ENCODE results near the gene ACLY. TPM values are rescaled to one million over a fixed set of nuclear protein-coding genes. Genes with fewer than 3 reads are reported as not detected.

The ACLY gene
- total RNA-seq, 1 experiment from 2014 or later, result 350 TPM

- H3K36me3 Mint-ChIP-seq, result peaks cover 73% of the 10 kb centered on the region
Observed at GRCh38 chr17:41869426-41869825, 49.3 kb downstream of the ACLY start.

GRCh38 chr17:41868568-41868967, 50.2 kb downstream of the ACLY start:
- H3K27me3 Mint-ChIP-seq (ENCODE audit: low read depth), result no peaks in the 10 kb centered on the region
- DNase-seq (ENCODE audit: low spot score) (no peak), ATAC-seq (no peak)
- no peak overlapping the region for H3K4me3 Mint-ChIP-seq
- H3K9me3 Mint-ChIP-seq, result no peaks in the 10 kb centered on the region
- H3K4me1 Mint-ChIP-seq, result peaks cover 3% of the 10 kb centered on the region; the same call in 1 of the 2 replicates
- ChIA-PET CTCF (no interaction called here), POLR2A (no interaction called here)
- peak overlapping the region; percentile 66; the same call in 1 of the 2 replicates for H3K27ac Mint-ChIP-seq
- H3K36me3 Mint-ChIP-seq, result peaks cover 66% of the 10 kb centered on the region
- TF ChIP-seq STAT6 (CRISPR knock-in tag; conservative IDR thresholded peaks at IDR 0.05; ENCODE audit: low read depth) (no peak), ZNF138 (CRISPR knock-in tag; conservative IDR thresholded peaks at IDR 0.05) (no peak), CREB1 (CRISPR knock-in tag; IDR thresholded peaks at IDR 0.05) (no peak), CDX4 (CRISPR knock-in tag; IDR thresholded peaks at IDR 0.05; ENCODE audit: borderline replicate concordance) (no peak), AR (CRISPR knock-in tag; IDR thresholded peaks at IDR 0.05) (no peak)

More at GRCh38 chr17:41869426-41869825, 49.3 kb downstream of the ACLY start:
- H3K4me3 Mint-ChIP-seq, result no peak overlapping the region
- ATAC-seq (no peak), DNase-seq (ENCODE audit: low spot score) (no peak)
- H3K4me1 Mint-ChIP-seq, result peaks cover 3% of the 10 kb centered on the region; the same call in 1 of the 2 replicates
- H3K27ac Mint-ChIP-seq, result no peak overlapping the region
- CTCF ChIA-PET, result interaction anchor here (0.6 kb wide), 1 partner anchor 86 kb away, joined by 4 read pairs; no protein-coding TSS in a partner anchor
- H3K27me3 Mint-ChIP-seq (ENCODE audit: low read depth), result no peaks in the 10 kb centered on the region
- POLR2A ChIA-PET, result no interaction called here
- no peaks in the 10 kb centered on the region for H3K9me3 Mint-ChIP-seq
- TF ChIP-seq SP1 (CRISPR knock-in tag; conservative IDR thresholded peaks at IDR 0.05) (no peak), TP53 (CRISPR knock-in tag; IDR thresholded peaks at IDR 0.05) (no peak), CREM (CRISPR knock-in tag; IDR thresholded peaks at IDR 0.05) (no peak), ZNF396 (CRISPR knock-in tag; IDR thresholded peaks at IDR 0.05; ENCODE audit: borderline replicate concordance) (no peak), FOXJ3 (CRISPR knock-in tag; IDR thresholded peaks at IDR 0.05; ENCODE audit: borderline replicate concordance) (no peak), ZNF263 (CRISPR knock-in tag; IDR thresholded peaks at IDR 0.05; ENCODE audit: low read depth) (no peak), HMGA2 (CRISPR knock-in tag; IDR thresholded peaks at IDR 0.05) (no peak), NR3C1 (CRISPR knock-in tag; conservative IDR thresholded peaks at IDR 0.05; ENCODE audit: low read depth) (no peak), MLX (CRISPR knock-in tag; IDR thresholded peaks at IDR 0.05) (no peak), PRRX2 (CRISPR knock-in tag; IDR thresholded peaks at IDR 0.05) (no peak), FOXK1 (CRISPR knock-in tag; IDR thresholded peaks at IDR 0.05) (no peak), AFF4 (CRISPR knock-in tag; IDR thresholded peaks at IDR 0.05; ENCODE audit: borderline replicate concordance) (no peak), IRF1 (CRISPR knock-in tag; IDR thresholded peaks at IDR 0.05) (no peak), ZNF317 (CRISPR knock-in tag; IDR thresholded peaks at IDR 0.05; ENCODE audit: borderline replicate concordance, low read depth) (no peak), TEAD1 (CRISPR knock-in tag; IDR thresholded peaks at IDR 0.05) (no peak), ZNF138 (CRISPR knock-in tag; conservative IDR thresholded peaks at IDR 0.05) (no peak), ESRRA (CRISPR knock-in tag; IDR thresholded peaks at IDR 0.05; ENCODE audit: borderline replicate concordance) (no peak)
